A673 (cell line): Measurements from ENCODE around the gene CPNE5.

Experiments used
- CTCF ChIP-seq: fragments of 300-800, 200-600 bp; sonication (generic); conservative IDR thresholded peaks from 2 replicates; pipeline ENCODE4 v1.5.1; 2017; ENCODE audit warnings: low read depth, mild to moderate bottlenecking, antibody characterized with exemption, low read length, moderate library complexity, mixed read lengths
- EZH2 ChIP-seq: fragments of 200-600 bp; sonication (generic); IDR thresholded peaks from 2 replicates; pipeline ENCODE4 v1.6.1; 2017; ENCODE audit warnings: borderline replicate concordance, low read depth, mild to moderate bottlenecking, mixed read lengths, antibody characterized with exemption, low read length; ENCODE audit not compliant: poor library complexity, severe bottlenecking

- TF ChIP-seq EZH2 (no peak), CTCF (no peak)
Measured at GRCh38 chr6:36694616-36695015, 144.6 kb downstream of the CPNE5 start.
